Head of caudate nucleus (tissue), 42 donors: ENCODE measurements around the gene PAPPA.

Source experiments
- DNase-seq, 42 donors: peaks; one replicate each; pipeline versions ENCODE4 v3.0.0 to v3.0.0-alpha.2; 2020 to 2021; ENCODE audit warnings: mixed read lengths in 7 of 42
- intact Hi-C: fragments of 100-400 bp; cut with DNase I; formaldehyde crosslinking; loops from one replicate; pipeline ENCODE4 v1.15.0; 2022

Gene PAPPA

GRCh38 chr9:116208417-116209232 is 55.0 kb downstream of the PAPPA start:
- intact Hi-C loops, result no loop called here
- DNase-seq, result no peak

GRCh38 chr9:116209414-116210116 is 56.0 kb downstream of the PAPPA start:
- intact Hi-C loops, result no loop called here

GRCh38 chr9:116212986-116213692 is 59.5 kb downstream of the PAPPA start:
- intact Hi-C loops, result no loop called here
- no peak for DNase-seq

More at GRCh38 chr9:116209414-116210116, 56.0 kb downstream of the PAPPA start:
- no peak for DNase-seq

GRCh38 chr9:116213693-116214047 is 60.1 kb downstream of the PAPPA start:
- intact Hi-C loops, result no loop called here
- DNase-seq, result no peak

GRCh38 chr9:116218399-116218798 is 64.8 kb downstream of the PAPPA start:
- no peak for DNase-seq
- intact Hi-C loops, result no loop called here

- intact Hi-C loops, result no loop called here
- no peak for DNase-seq
Observed at GRCh38 chr9:116219686-116220085, 66.1 kb downstream of the PAPPA start.

GRCh38 chr9:116223926-116224325 is 70.3 kb downstream of the PAPPA start:
- no peak for DNase-seq
- intact Hi-C loops, result no loop called here

- intact Hi-C loops, result no loop called here
- no peak for DNase-seq
Observed at GRCh38 chr9:116230051-116230632, 76.6 kb downstream of the PAPPA start.

- intact Hi-C loops, result no loop called here
- no peak for DNase-seq
Observed at GRCh38 chr9:116232424-116233159, 79.0 kb downstream of the PAPPA start.

GRCh38 chr9:116233160-116233530 is 79.6 kb downstream of the PAPPA start:
- no peak for DNase-seq
- intact Hi-C loops, result no loop called here

- no peak for DNase-seq
- intact Hi-C loops, result no loop called here
Observed at GRCh38 chr9:116234081-116234480, 80.5 kb downstream of the PAPPA start.

- intact Hi-C loops, result no loop called here
- no peak for DNase-seq
Observed at GRCh38 chr9:116236979-116237378, 83.4 kb downstream of the PAPPA start.

- intact Hi-C loops, result no loop called here
- no peak for DNase-seq
Observed at GRCh38 chr9:116237456-116237855, 83.9 kb downstream of the PAPPA start.

GRCh38 chr9:116238225-116238624 is 84.6 kb downstream of the PAPPA start:
- no peak for DNase-seq

GRCh38 chr9:116238776-116239340 is 85.3 kb downstream of the PAPPA start:
- DNase-seq, result no peak
- intact Hi-C loops, result no loop called here

More at GRCh38 chr9:116238225-116238624, 84.6 kb downstream of the PAPPA start:
- intact Hi-C loops, result no loop called here

GRCh38 chr9:116243708-116244107 is 90.1 kb downstream of the PAPPA start:
- DNase-seq, result no peak
- intact Hi-C loops, result no loop called here

GRCh38 chr9:116247284-116247683 is 93.7 kb downstream of the PAPPA start:
- intact Hi-C loops, result no loop called here
- DNase-seq, result no peak

GRCh38 chr9:116247791-116248374 is 94.3 kb downstream of the PAPPA start:
- intact Hi-C loops, result no loop called here
- DNase-seq, result no peak
